ENCODE data around the gene CCHCR1. TPM values are rescaled to one million over a fixed set of nuclear protein-coding genes. Genes with fewer than 3 reads are reported as not detected.

Gene CCHCR1
- total RNA-seq, 1 experiment from 2014 or later = 43.2 TPM

GRCh38 chr6:31144970-31145340 lies 12.6 kb downstream of the CCHCR1 start:
- H3K4me3 Mint-ChIP-seq (ENCODE audit: unreplicated experiment) = no peak overlapping the region
- no peaks in the 10 kb centered on the region for H3K4me1 ChIP-seq
- no peak overlapping the region for H3K4me3 ChIP-seq (ENCODE audit: low read depth, low read length)
- CTCF ChIA-PET = no interaction called here
- no peaks in the 10 kb centered on the region for H3K27me3 ChIP-seq (replicated peaks; ENCODE audit: control insufficient read depth, insufficient read depth, low read length)
- intact Hi-C loops (cut with micrococcal nuclease; ENCODE audit: unreplicated experiment) = no loop called here
- H3K36me3 Mint-ChIP-seq (ENCODE audit: insufficient read depth, unreplicated experiment) = peaks cover 12% of the 10 kb centered on the region
- no peaks in the 10 kb centered on the region for H3K9me3 ChIP-seq
- H3K27me3 Mint-ChIP-seq (ENCODE audit: insufficient read depth, unreplicated experiment) = no peaks in the 10 kb centered on the region
- H3K36me3 ChIP-seq (ENCODE audit: control insufficient read depth, insufficient read depth, low read length) = no peaks in the 10 kb centered on the region
- no peak for TF ChIP-seq CTCF (IDR thresholded peaks at IDR 0.05; ENCODE audit: insufficient read depth in 1 of 2, low read depth in 1 of 2, low read length in 1 of 2, severe bottlenecking in 1 of 2, unreplicated experiment in 1 of 2)
- H3K4me1 Mint-ChIP-seq (ENCODE audit: low read depth, unreplicated experiment) = peaks cover 1% of the 10 kb centered on the region
- no peak for DNase-seq
- no TSS peak for BruUV-seq (replicated peaks)
- POLR2A ChIA-PET = no interaction called here
- H3K9me3 Mint-ChIP-seq (ENCODE audit: unreplicated experiment) = no peaks in the 10 kb centered on the region
- H3K27ac Mint-ChIP-seq (ENCODE audit: unreplicated experiment) = peak overlapping the region; percentile 60

- no peak for TF ChIP-seq CTCF (IDR thresholded peaks at IDR 0.05; ENCODE audit: insufficient read depth in 1 of 2, low read depth in 1 of 2, low read length in 1 of 2, severe bottlenecking in 1 of 2, unreplicated experiment in 1 of 2)
- intact Hi-C loops (cut with micrococcal nuclease; ENCODE audit: unreplicated experiment) = no loop called here
- Mint-ChIP-seq H3K36me3 (ENCODE audit: insufficient read depth, unreplicated experiment) (peaks cover 9% of the 10 kb centered on the region), H3K9me3 (ENCODE audit: unreplicated experiment) (no peaks in the 10 kb centered on the region), H3K4me3 (ENCODE audit: unreplicated experiment) (no peak overlapping the region), H3K27me3 (ENCODE audit: insufficient read depth, unreplicated experiment) (no peaks in the 10 kb centered on the region), H3K27ac (ENCODE audit: unreplicated experiment) (peak overlapping the region; percentile 60), H3K4me1 (ENCODE audit: low read depth, unreplicated experiment) (peaks cover 6% of the 10 kb centered on the region)
- POLR2A ChIA-PET = no interaction called here
- H3K27me3 ChIP-seq (replicated peaks; ENCODE audit: control insufficient read depth, insufficient read depth, low read length) = no peaks in the 10 kb centered on the region
- no peak overlapping the region for H3K4me3 ChIP-seq (ENCODE audit: low read depth, low read length)
- BruUV-seq (replicated peaks) = no TSS peak
- no peaks in the 10 kb centered on the region for H3K4me1 ChIP-seq
- DNase-seq = no peak
- H3K36me3 ChIP-seq (ENCODE audit: control insufficient read depth, insufficient read depth, low read length) = no peaks in the 10 kb centered on the region
- CTCF ChIA-PET = interaction anchor here (0.6 to 1.5 kb wide), 3 partner anchors 57 to 239 kb away, joined by 3 to 5 read pairs (median 3); no protein-coding TSS in a partner anchor
- H3K9me3 ChIP-seq = no peaks in the 10 kb centered on the region
These were observed 13.2 kb downstream of the CCHCR1 start for GRCh38 chr6:31144296-31144969.

GRCh38 chr6:31143148-31143547 lies 14.5 kb downstream of the CCHCR1 start:
- POLR2A ChIA-PET = no interaction called here

More at GRCh38 chr6:31143148-31143547, 14.5 kb downstream of the CCHCR1 start:
- Histone ChIP-seq H3K36me3 (ENCODE audit: control insufficient read depth, insufficient read depth, low read length) (no peaks in the 10 kb centered on the region), H3K27me3 (replicated peaks; ENCODE audit: control insufficient read depth, insufficient read depth, low read length) (no peaks in the 10 kb centered on the region), H3K4me3 (ENCODE audit: low read depth, low read length) (no peak overlapping the region), H3K9me3 (no peaks in the 10 kb centered on the region), H3K4me1 (no peaks in the 10 kb centered on the region)
- DNase-seq = no peak
- H3K4me1 Mint-ChIP-seq (ENCODE audit: low read depth, unreplicated experiment) = peaks cover 7% of the 10 kb centered on the region
- no peaks in the 10 kb centered on the region for H3K27me3 Mint-ChIP-seq (ENCODE audit: insufficient read depth, unreplicated experiment)
- intact Hi-C loops (cut with micrococcal nuclease; ENCODE audit: unreplicated experiment) = no loop called here
- no peaks in the 10 kb centered on the region for H3K9me3 Mint-ChIP-seq (ENCODE audit: unreplicated experiment)
- H3K27ac Mint-ChIP-seq (ENCODE audit: unreplicated experiment) = no peak overlapping the region
- H3K4me3 Mint-ChIP-seq (ENCODE audit: unreplicated experiment) = no peak overlapping the region
- BruUV-seq (replicated peaks) = no TSS peak
- CTCF ChIA-PET = interaction anchor here (1.5 kb wide), 1 partner anchor 56 kb away, joined by 3 read pairs; no protein-coding TSS in a partner anchor
- TF ChIP-seq CTCF (IDR thresholded peaks at IDR 0.05; ENCODE audit: insufficient read depth in 1 of 2, low read depth in 1 of 2, low read length in 1 of 2, severe bottlenecking in 1 of 2, unreplicated experiment in 1 of 2) = no peak
- H3K36me3 Mint-ChIP-seq (ENCODE audit: insufficient read depth, unreplicated experiment) = peaks cover 9% of the 10 kb centered on the region
